ENCODE results near the gene GBA2.

DNA sequence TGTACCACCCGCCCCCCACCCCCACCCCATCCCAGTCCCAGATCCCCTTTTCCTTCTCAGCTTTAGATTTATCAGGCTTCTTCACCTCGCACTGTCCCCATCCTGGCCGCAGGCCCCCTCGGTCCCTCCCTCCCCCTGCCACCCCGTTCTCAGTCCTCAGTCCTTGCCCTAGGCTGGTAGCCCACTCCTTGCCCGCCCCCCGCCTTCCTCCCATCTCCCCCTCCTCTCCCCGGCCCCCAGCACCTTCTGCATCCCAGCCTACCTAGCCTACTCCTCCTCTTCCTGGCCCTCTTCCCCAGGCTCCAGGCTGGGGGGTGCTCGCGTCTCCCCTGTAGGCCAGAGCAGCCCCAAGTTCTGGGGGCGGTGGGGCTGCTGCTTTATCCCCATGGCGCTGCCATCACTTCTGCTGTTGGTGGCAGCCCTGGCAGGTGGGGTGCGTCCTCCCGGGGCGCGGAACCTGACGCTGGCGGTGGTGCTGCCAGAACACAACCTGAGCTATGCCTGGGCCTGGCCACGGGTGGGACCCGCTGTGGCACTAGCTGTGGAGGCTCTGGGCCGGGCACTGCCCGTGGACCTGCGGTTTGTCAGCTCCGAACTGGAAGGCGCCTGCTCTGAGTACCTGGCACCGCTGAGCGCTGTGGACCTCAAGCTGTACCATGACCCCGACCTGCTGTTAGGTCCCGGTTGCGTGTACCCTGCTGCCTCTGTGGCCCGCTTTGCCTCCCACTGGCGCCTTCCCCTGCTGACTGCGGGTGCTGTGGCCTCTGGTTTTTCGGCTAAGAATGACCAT, 43.2 kb upstream of the GBA2 start:
- TF ChIP-seq, protein P1, sequence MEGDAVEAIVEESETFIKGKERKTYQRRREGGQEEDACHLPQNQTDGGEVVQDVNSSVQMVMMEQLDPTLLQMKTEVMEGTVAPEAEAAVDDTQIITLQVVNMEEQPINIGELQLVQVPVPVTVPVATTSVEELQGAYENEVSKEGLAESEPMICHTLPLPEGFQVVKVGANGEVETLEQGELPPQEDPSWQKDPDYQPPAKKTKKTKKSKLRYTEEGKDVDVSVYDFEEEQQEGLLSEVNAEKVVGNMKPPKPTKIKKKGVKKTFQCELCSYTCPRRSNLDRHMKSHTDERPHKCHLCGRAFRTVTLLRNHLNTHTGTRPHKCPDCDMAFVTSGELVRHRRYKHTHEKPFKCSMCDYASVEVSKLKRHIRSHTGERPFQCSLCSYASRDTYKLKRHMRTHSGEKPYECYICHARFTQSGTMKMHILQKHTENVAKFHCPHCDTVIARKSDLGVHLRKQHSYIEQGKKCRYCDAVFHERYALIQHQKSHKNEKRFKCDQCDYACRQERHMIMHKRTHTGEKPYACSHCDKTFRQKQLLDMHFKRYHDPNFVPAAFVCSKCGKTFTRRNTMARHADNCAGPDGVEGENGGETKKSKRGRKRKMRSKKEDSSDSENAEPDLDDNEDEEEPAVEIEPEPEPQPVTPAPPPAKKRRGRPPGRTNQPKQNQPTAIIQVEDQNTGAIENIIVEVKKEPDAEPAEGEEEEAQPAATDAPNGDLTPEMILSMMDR (optimal IDR thresholded peaks at IDR 0.05 in 1 of 3, IDR thresholded peaks at IDR 0.05 in 1 of 3, conservative IDR thresholded peaks at IDR 0.05 in 1 of 3; ENCODE audit: extremely low read depth in 1 of 3, insufficient read depth in 2 of 3, low read length in 3 of 3) = no peak
- no peak for TF ChIP-seq EZH2 (IDR thresholded peaks at IDR 0.05; ENCODE audit: low read length)
